ENCODE results near the gene METTL6.
"Not testable (repeated sequence)": the region's sequence is repeated elsewhere in the genome, so short reads cannot be mapped to it uniquely, and the experiment has no call there.

Gene METTL6

DNA sequence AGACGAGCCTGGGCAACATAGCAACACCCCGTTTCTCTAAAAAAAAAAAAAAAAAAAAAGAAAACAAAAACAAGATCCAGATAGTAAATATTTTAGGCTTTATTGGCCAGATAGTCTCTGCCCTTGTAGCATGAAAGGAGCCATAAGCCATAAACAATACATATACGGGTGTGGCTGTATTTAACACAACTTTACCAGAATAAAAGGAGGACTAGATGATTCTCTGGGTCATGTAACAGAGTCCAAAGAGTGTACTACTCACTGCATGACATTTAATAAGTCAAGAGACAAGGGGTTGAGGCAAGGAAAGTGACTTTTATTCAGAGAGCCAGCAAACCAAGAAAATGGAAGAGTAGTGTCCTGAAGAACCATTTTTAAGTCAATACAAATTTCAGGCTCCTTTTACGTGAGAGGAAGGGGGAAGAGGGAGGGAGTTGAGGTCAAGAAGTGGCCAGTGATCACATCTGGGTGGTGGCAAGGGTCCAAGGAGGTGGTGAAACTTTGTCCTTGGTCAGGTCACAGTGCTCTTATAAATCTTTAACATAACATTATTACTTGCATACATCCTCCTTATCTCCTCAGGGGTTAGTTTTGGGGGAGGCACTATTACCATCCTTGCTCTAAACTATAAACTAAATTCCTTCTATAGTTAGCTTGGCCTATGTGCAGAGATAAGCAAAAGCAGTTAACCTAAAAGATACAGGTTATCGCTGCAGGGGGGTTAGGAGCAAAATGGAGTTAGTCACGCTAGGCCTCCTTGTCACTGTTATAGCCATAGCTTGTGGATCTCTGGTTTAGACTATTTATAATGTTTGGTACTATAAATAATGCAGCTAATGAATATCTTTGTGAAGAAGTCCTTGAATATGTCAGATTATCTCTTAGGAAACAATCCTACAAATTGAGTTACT is 46.1 kb downstream of the METTL6 start:
- no peak overlapping the region for H3K4me3 Mint-ChIP-seq
- no peak overlapping the region for H3K27ac Mint-ChIP-seq
- no peak for DNase-seq
- no peaks in the 10 kb centered on the region for H3K9me3 Mint-ChIP-seq
- H3K27me3 Mint-ChIP-seq = no peaks in the 10 kb centered on the region
- peaks cover 7% of the 10 kb centered on the region for H3K4me1 Mint-ChIP-seq (ENCODE audit: low read depth)
- no peaks in the 10 kb centered on the region for H3K36me3 Mint-ChIP-seq (ENCODE audit: low read depth)

DNA sequence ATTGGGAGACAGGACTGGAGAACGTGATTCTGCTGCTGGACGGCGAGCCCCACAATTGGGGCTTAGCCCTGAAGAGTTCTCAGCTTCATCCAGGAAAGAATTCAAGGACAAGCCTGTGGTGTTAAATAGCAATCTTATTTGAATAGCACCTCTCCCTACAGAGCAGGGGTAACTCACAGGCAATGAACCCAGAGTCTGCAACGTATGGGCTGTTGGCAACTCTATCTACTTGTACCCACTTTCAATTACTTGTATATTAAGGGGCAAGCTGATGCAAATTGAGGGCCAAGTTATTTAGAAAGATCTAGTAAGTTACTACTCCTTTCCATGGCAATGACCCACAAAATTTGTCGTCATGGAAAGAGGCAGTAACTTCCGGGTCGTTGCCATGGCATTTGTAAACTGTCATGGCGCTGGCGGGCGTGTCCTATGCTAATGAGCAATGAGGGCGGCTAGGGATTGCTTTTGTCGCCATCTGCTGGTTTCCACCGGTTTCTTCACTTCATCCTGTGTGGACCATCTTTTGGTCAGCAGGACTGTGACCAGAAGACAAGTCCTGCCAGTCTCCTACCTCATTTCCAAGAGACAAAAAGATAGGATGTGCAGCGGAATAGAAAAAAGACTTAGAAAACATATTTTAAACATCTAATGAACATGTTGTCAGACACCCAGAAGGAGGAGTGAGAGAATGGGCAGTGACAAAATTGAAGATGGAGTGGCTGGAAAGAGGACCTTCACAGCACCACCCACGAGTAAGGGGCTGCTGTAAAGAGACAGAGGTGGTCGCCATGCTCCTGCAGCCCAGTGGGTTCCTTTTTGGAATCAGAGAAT is 49.2 kb downstream of the METTL6 start:
- DNase-seq = peak; percentile 92
- Mint-ChIP-seq H3K9me3 (no peaks in the 10 kb centered on the region), H3K4me1 (ENCODE audit: low read depth) (peaks cover 10% of the 10 kb centered on the region), H3K27me3 (no peaks in the 10 kb centered on the region), H3K4me3 (no peak overlapping the region), H3K27ac (peak overlapping the region; percentile 90), H3K36me3 (ENCODE audit: low read depth) (no peaks in the 10 kb centered on the region)

DNA sequence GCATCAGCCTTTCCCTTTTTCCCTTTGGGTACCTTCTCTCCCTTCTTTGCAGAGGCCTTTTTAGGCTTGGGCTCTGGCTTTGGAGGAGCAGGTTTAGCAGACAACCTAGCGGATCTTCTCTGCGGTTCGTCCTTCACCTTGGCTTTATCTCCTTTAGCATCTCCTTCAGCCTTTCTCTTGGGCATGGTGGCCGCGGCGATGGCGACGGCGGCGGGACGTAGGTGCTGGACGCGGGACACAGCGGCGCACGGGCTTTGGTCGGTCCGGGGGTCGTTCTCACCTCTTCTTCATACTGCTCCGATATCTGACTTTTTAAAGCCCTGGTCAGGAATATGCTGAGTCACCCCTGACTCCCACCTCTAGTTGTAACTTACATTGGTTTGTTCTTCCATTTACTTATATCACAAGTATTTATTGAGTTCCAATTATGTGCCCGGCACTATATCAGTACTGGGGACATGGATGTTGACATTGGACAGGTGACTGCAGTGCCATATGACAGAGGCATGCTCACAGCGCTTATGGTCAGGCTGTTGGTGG is 51.8 kb downstream of the METTL6 start:
- peaks cover 10% of the 10 kb centered on the region for H3K4me1 Mint-ChIP-seq (ENCODE audit: low read depth)
- no peaks in the 10 kb centered on the region for H3K36me3 Mint-ChIP-seq (ENCODE audit: low read depth)
- H3K9me3 Mint-ChIP-seq = no peaks in the 10 kb centered on the region
- no peaks in the 10 kb centered on the region for H3K27me3 Mint-ChIP-seq
- no peak for DNase-seq
- no peak overlapping the region for H3K27ac Mint-ChIP-seq
- H3K4me3 Mint-ChIP-seq = no peak overlapping the region

DNA sequence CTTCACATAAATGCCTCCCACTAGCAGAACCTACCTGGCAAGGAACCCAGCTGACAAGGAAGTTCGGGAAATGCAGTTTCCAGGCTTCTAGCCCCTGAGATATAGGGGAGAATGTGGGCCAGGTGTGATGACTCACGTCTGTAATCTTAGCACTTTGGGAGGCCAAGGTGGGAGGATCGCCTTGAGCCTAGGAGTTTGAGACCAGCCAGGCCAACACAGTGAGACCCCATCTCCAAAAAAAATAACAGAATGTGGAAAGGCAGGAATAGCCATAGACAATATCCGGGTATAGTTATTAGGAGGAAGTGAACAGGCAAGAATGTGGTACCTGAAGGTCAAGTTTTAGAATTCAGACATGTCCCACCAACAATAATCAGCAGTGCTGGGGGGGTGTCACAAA is 54.4 kb downstream of the METTL6 start:
- H3K27ac Mint-ChIP-seq = no peak overlapping the region
- no peaks in the 10 kb centered on the region for H3K9me3 Mint-ChIP-seq
- H3K27me3 Mint-ChIP-seq = no peaks in the 10 kb centered on the region
- no peak for DNase-seq
- peaks cover 7% of the 10 kb centered on the region for H3K4me1 Mint-ChIP-seq (ENCODE audit: low read depth)
- no peak overlapping the region for H3K4me3 Mint-ChIP-seq
- H3K36me3 Mint-ChIP-seq (ENCODE audit: low read depth) = no peaks in the 10 kb centered on the region

DNA sequence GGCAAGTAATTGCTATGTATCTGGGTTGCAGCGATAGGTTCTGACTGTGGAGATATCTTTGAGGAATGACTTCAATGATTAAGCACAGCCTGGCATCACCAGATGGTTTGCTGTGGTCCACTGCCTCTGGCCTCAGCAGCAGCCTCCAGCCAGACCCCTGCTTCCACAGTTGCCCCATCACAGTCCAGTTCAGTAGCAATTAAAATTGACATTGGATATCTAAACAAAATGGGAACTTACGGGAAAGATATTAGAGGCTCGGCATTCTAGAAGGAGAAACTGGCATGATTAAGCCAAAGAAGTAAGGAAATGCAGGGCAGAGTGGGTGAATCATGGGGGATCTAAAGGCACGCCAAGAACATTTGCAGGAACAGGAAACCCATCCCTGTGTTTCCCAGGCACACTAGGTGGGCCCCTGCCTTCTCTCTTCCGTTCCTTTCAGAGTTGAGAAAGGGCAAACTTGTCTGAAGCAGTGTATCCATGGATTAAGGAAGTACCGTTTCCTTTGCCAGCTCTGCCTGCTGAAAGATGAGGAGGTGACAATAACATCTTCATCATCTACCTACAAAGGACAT is 58.7 kb downstream of the METTL6 start:
- no peak overlapping the region for H3K27ac Mint-ChIP-seq

DNA sequence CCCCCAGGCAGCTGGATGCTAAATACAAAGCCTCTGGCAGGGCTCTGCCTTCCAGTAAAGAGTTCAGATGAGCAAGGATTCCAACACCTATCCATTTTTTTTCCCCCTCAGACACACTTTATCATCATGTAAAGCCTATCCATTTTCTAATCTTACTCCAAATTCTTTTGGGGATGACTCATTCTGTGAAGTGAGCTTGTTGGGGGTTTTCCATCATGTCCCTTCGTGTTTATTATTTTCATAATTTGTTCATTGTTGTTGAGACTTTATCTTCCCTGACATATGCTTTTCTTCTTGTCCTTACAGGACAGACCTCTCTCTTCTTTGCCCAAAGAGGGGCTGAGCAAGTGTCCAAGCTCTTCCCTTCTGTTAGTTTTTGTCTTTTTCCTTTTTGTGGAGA is 60.3 kb downstream of the METTL6 start:
- Mint-ChIP-seq H3K9me3 (no peaks in the 10 kb centered on the region), H3K27me3 (peaks cover 7% of the 10 kb centered on the region), H3K27ac (no peak overlapping the region), H3K36me3 (ENCODE audit: low read depth) (no peaks in the 10 kb centered on the region), H3K4me1 (ENCODE audit: low read depth) (peaks cover 24% of the 10 kb centered on the region), H3K4me3 (no peak overlapping the region)
- DNase-seq = no peak

More for the DNA sequence above, 58.7 kb downstream of the METTL6 start:
- Mint-ChIP-seq H3K9me3 (no peaks in the 10 kb centered on the region), H3K36me3 (ENCODE audit: low read depth) (no peaks in the 10 kb centered on the region), H3K4me3 (no peak overlapping the region), H3K4me1 (ENCODE audit: low read depth) (peaks cover 14% of the 10 kb centered on the region), H3K27me3 (peaks cover 7% of the 10 kb centered on the region)
- no peak for DNase-seq

DNA sequence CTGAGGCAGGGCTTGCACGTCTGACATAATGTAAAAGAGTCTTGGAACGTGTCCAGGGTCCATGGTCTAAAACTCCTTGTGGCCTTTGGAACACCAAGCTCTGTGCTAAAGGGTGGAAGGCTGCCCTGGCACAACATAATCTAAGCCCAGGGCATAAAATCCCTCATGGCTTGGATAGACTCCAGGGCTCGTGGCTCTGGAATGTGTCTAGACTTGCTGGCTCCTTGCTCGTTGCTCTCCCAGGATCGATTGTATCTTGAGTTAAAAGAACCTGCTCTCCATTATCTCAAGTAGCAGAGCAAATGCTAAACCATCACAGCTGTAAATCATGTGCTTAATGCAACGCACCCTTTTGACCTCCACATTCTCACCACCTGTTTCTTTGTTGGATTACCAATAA is 63.3 kb downstream of the METTL6 start:
- not testable (repeated sequence) for DNase-seq; H3K27me3 Mint-ChIP-seq; H3K4me3 Mint-ChIP-seq; H3K36me3 Mint-ChIP-seq (ENCODE audit: low read depth); H3K9me3 Mint-ChIP-seq; H3K27ac Mint-ChIP-seq
- peaks cover 46% of the 10 kb centered on the region for H3K4me1 Mint-ChIP-seq (ENCODE audit: low read depth)

DNA sequence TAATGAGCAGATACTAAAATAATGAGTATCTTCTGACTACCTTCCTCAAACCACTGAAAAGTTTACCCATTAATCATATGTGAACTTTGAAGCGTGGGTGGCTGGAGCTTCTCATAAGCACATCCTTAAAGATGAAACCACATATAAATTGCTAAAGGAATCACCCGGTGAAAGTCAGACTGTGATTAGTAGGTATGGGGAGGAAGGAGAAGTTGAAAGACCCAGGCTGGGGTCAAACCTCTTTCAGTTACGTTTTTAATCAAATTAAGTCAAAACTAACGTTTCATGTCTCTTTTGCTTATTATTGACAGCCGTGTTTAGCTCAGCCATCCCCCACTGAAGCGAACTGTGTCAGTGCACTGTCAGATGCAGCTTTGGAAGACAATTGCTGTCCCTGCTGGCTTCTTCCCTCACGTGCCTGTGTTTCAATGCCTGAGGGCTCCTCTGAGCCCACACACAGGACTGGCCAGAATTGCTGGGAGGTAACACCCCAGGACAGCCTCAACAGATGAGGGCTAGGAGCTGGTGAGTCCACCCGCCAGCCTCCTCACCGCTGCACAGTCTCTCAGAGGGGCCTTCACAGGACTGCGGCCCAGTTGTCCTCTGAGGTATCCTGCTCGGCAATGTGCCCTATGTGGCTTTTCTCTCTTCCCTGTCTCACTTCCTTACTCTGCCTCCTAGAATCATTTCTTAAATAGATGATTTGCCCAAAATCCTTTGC is 65.7 kb downstream of the METTL6 start:
- Mint-ChIP-seq H3K36me3 (ENCODE audit: low read depth) (no peaks in the 10 kb centered on the region), H3K27ac (peak overlapping the region; percentile 84), H3K9me3 (no peaks in the 10 kb centered on the region), H3K27me3 (peaks cover 7% of the 10 kb centered on the region), H3K4me1 (ENCODE audit: low read depth) (peaks cover 45% of the 10 kb centered on the region), H3K4me3 (peak overlapping the region; percentile 52)
- DNase-seq = peak; percentile 68

DNA sequence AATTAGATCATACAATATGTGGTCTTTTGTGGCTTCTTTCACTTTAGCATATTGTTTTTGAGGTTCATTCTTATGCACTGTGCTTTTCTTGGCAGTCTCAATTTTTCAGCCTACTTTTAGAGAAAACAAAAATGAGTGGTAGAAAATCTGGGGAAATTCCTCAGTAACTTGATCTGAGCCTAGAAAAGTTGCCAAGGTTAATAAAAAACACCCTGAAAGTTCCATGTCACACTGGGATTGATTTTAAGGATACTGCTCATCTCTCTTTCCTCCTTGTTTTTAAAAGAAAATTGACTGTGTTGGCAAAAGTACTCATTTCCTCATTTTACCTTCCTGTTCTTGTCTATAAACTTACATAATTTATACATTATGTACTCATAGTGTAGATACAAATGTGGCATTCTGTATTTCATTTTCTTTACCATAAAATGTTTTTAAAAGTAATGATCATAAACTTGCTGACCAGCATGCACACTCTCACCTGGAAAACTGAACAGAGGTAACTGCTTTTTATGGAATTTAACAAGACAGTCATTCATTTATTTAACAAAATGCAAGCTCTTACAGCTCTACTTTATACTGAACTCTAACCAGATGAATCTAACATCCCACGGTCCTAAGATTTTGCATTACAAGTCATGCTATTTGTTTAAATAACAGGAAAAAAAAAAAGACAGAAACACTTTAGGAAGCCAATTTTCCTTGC is 66.4 kb downstream of the METTL6 start:
- DNase-seq = no peak
- H3K27me3 Mint-ChIP-seq = peaks cover 7% of the 10 kb centered on the region
- peaks cover 50% of the 10 kb centered on the region for H3K4me1 Mint-ChIP-seq (ENCODE audit: low read depth)

More for the DNA sequence above, 66.4 kb downstream of the METTL6 start:
- peak overlapping the region; percentile 52 for H3K4me3 Mint-ChIP-seq
- peak overlapping the region; percentile 84 for H3K27ac Mint-ChIP-seq
- H3K9me3 Mint-ChIP-seq = no peaks in the 10 kb centered on the region
- no peaks in the 10 kb centered on the region for H3K36me3 Mint-ChIP-seq (ENCODE audit: low read depth)
